RPMI7951 (cell line): ENCODE data around the gene CHST6. TPM values are rescaled to one million over a fixed set of nuclear protein-coding genes. Genes with fewer than 3 reads are reported as not detected.
"Not testable (repeated sequence)": the region's sequence is repeated elsewhere in the genome, so short reads cannot be mapped to it uniquely, and the experiment has no call there.

Source experiments
- DNase-seq: peaks from one replicate; pipeline ENCODE4 v3.0.0-alpha.2; 2012; ENCODE audit warnings: low read depth
- total RNA-seq: library from RNA; depleted of rRNA; stranded (reverse); fragments of >200 nt; shearing (Covaris generic); gene quantifications from 2 replicates; pipeline ENCODE4 v1.2.3, GENCODE V29; 2014; rRNA removed

The CHST6 gene
- 0.96 and 1.3 TPM in 2 replicates for total RNA-seq

DNA sequence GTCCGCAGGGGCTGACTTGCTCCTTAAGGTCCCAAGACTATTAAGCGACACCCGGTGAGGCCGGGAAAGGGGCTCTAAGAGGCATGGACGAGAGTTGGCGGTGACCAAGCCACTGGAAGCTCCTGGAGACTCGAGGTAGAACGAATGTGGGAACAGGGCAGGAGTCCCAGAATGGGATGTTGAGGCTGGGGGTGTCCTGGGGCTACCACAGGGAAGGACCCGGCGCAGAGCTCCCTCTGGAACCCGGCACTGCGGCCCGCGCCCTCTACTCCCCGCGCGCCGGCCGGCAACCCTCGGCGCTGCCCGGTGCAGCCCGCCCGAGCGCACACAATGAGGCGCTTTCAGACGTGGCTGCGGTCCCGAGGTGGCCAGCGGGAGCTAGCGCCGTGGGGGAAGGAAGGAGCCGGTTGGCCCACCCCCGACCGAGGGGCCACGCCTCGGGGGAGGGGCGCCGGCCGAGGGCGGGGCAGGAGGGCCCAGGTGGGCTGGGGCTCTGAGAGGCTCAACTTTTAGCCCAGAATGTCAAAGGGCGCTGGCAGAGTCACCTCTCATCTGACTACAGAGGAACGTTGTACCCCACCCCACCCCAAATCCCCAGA, at the start of gene CHST6:
CHST6 (minus strand) TSS at position 366 of the 599 bp plus-strand sequence. CDS start 15,613 bp downstream, outside the sequence.
- DNase-seq, result peak; percentile 59

DNA sequence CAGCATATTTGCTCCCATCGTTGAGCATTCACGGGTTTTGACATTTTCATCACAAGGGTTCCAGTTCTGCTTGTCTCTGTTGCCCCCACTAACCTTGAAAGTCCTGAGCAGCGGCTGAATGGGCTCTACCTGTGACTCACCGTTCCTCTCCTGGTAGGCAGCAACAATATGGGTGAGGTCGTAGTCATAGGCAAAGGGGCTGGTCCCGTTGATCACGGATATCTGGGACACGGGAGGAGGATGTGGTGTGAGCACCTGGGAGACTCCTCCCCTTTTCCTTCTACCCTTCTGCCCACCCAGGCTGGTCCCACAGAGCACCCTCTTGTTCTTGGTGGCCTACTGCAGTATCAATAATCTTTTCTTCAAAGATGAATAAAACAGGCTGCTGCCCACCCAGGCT, 47.2 kb upstream of the CHST6 start:
- DNase-seq, result not testable (repeated sequence)

DNA sequence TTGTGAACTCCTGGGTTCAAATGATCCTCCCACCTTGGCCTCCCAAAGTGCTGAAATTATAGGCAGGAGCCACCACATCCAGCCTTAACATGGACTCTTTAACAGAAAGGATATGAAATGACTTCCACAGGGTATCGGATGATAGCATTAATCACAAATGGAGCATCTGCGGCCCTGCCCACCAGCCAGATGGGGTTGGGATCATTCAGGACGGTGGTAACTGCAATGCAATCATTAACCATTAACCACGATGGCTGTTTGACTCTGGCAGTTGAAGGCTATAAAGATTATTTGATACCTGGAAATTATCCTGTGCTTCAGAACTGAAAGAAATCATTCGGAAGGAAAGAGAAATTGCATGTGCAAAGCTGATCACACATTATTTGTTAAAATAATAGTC, 46.0 kb upstream of the CHST6 start:
- no peak for DNase-seq

DNA sequence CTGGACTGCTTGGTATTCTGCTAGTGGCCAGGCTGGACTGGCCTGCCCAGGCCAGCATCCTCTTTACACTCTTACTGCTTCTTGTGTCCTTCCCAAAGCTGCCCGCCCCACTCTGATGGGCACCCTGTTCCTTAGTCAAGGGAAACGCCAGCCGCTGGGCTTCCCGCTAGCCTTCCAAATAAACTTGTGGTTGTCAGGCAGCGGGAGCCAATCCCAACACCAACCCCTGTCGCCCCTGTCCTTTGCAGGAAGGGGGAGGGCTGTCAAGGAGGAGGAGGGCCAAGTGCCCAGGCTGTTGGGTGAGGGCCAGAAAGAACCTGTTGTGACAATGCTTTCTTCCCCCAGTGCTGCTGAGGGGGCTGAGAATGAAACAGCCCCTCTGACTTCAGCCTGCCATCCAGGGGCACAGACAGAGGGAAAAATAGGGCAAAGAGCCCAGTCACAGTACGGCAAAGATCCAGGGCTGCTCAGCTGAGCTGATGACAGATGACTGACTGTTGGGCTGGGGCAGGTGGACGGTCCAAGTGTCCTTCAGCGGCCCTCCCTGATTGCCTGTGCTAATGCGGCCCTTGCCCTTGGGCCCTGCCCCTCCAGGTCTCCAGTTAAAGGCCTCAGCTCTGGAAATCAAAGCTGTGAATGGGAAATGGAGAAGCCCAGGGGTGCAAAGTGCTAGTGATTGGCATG, 43.8 kb upstream of the CHST6 start:
- DNase-seq, result not testable (repeated sequence)

DNA sequence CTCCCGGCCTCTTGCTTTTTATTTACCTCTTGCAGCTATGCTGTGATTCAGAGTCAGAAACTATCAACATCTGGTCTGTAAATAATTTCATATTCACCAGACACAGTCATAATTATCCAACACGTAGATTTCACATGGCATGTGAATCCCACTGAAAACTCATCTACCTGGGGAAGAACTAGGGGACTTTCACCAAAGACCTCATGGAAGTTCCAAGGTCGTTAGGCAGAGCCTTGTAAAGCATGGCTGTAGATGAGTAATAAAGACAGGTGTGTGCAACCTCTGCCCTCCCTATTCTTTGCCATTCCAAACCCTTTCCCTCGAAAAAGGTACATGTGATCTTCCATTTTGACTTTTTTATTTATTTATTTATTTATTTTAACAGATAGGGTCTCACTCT, 42.5 kb upstream of the CHST6 start:
- DNase-seq, result no peak

DNA sequence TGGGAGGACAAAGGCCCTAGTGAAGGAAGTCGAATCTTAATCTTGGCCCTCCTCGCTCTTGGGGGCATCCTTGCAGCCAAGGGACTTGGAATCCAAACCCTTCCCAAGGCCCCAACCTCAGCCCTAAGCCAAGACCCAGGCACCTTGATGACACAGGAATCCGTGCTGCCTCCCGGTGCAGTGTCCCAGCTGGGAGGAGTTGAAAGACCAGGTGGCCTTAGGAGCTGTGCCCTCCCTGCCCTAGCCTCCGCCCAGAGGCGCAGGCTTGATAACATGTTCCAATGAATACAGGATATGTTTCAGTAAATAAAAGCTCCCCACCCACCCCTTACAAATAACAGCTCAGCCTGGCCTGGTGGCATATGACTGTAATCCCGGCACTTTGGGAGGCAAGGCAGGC, 40.7 kb upstream of the CHST6 start, which contains the start of gene CHST5:
CHST5 (minus strand) TSS at position 208 of the 400 bp plus-strand sequence. CDS start 5,724 bp downstream, outside the sequence.
- no peak for DNase-seq

DNA sequence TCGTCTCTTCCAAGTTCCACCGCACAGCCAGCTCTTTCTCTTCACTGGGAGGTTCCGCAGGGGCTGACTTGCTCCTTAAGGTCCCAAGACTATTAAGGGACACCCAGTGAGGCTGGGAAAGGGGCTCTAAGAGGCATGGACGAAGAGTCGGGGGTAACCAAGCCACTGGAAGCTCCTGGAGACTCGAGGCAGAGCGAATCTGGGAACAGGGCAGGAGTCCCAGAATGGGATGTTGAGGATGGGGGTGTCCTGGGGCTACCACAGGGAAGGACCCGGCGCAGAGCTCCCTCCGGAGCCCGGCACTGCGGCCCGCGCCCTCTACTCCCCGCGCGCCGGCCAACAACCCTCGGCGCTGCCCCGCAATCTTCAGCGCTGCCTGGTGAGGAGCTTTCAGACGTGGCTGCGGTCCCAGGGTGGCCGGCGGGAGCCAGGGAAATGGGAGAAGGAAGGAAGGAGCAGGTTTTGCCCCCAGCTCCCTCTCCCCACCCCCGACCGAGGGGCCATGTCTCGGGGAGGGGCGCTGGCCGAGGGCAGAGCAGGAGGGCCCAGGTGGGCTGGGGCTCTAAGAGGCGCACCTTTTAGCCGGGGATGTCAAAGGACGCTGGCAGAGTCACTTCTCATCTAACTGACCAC, 40.1 kb upstream of the CHST6 start:
- no peak for DNase-seq

DNA sequence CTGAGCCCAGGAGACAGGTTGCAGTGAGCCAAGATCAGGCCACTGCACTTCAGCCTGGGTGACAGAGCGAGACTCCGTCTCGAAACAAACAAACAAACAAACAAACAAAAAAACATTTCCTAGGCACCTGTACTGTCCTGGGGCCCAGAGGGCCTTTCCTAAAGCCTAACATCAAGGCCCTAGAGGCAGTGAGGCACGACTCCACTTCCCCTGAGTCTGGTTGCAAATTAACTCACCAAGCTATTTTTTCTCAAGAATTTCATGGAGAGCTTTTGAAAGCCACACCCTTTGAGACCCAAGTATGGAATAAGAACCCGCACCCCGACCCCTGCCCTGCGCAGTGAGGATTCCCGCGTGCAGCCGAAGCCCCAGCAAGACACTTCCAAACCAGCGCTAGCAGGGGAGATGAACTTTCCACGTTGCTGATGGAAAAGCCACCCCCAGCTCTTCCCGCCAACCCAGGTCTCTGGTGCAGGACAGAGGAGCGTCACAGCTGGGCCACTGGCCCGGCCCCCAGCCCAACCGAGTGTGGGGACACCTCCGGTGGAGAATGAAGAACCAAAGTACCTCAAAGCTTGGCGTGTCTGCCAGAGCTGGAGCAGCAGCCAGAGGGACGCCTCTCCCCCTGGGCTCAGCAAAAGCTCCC, 39.4 kb upstream of the CHST6 start:
- DNase-seq, result no peak

DNA sequence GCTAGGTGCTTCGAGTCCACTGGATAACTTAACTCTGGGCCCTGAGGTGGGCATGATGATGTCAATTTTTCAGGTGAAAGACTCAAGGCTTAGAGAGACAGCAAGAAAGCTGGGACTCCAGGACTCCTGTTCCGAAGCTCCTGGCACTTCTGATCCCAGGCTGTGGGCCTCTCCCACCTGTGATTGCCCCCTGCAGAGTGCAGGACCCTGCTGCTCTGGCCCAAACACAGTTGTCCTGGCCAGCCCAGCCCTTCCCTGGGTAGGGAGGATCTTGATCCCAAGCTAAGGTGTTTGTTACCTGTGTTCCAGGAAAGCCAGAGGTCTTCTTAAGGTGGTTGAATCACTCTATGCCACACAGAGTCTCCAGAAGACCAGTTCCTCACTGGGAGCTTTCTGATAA, 37.5 kb upstream of the CHST6 start:
- no peak for DNase-seq

DNA sequence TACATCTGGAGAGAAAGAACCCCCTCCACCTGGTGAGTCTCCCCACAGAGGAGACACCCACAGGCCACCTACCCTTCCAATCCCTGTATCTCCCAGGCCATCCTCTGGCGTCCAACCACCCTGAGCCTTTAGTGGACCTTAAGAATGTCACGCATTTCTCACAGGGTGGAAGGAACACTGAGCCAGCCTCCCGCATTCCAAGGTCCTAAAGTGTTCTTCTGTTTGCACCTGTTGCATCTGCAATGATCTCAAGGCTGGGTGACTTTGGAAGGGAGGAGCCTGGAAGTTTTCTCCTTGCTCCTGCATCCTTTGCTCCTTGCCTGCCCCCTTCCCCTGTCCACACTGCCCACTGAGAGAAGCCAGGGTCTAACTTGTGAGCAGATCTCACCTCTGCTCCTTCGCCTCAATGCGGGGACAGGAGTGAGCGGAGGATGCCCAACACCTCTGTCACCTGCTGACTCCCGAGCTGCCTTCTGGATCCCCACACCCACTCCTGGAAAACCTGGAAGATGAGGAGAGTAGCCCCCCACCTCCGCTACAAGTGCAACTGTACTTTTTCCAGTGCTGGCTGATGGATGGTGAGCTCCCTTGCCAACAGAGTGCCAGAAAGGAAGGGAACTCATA, 37.0 kb upstream of the CHST6 start:
- DNase-seq, result no peak

DNA sequence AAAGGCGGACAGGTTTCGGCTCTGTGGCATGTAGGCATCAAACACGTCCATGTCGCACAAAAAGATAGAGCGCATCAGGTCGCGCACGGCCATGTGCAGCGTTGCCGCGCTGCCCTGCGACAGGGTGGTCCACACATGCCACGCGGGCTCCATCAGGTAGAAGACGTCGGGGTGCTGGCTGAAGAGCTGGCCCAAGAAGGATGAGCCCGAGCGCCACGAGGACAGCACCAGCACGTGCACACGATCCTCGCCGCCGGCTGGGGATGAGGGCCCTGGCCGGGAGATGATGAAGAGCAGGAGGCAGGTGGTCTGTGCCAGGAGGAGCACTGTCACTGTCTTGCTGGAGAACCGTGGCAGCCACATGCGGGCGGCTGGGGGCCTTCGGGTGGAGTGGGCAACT, 34.7 kb upstream of the CHST6 start:
- DNase-seq, result no peak

DNA sequence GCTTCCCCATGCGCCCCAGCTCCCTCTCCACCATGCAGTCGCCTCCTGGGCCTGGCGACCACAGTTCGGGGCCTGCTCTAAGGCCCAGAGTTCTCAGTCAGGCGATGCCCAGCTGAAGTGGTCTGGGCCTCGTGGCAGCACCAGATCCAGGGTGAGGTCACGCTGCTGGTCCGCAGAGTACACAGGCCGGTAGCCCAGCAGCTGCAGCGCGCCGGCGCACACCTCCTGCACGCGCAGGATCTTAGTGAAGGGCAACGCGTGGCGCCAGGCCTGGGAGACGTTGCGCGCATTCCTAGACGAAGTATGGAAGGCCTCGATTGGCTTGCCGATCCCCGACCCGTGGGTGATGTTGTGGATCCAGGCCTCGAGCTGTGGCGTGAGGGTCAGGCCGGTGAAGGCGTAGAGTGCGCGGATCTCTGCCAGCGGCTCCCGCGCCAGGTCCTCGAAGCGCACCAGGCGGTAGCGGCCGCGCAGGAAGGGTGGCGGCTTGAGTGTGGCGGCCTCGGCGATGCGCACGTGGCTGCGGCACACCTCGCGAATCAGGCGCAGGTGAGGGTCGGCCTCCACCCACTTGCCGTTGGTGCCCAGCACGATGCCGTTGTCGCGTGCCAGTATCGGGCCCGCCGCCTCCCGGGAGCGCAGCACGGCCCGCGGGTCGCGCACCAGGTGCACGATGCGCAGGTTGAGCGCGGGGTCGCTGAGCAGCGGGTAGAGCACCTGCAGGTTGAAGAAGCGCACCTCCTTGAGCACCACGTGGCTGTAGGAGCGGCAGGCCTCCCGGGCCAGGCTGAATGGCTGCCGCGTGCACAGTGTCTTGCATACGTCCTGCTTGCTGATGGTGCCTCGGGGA, 34.0 kb upstream of the CHST6 start:
- DNase-seq, result no peak

DNA sequence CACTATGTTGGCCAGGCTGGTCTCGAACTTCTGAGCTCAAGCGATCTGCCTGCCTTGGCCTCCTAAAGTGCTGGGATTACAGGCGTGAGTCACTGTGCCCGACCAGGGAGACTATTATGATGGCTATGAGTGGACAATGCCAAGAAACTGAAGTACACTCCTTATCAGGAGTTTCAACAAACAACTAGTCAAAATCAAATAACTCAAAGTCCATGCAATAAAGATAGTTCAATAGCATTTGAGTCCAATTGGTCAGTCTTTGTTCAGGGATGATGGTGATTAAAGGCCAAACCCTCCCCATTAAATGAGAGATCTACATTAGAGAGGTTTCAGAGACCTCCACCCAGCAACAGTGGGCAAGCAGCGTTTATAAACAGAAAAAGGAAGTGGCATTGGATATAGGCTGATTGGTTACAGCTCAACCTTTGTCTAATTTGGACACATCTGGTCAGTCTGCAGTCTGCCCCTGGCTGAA, 32.6 kb upstream of the CHST6 start:
- DNase-seq, result no peak

DNA sequence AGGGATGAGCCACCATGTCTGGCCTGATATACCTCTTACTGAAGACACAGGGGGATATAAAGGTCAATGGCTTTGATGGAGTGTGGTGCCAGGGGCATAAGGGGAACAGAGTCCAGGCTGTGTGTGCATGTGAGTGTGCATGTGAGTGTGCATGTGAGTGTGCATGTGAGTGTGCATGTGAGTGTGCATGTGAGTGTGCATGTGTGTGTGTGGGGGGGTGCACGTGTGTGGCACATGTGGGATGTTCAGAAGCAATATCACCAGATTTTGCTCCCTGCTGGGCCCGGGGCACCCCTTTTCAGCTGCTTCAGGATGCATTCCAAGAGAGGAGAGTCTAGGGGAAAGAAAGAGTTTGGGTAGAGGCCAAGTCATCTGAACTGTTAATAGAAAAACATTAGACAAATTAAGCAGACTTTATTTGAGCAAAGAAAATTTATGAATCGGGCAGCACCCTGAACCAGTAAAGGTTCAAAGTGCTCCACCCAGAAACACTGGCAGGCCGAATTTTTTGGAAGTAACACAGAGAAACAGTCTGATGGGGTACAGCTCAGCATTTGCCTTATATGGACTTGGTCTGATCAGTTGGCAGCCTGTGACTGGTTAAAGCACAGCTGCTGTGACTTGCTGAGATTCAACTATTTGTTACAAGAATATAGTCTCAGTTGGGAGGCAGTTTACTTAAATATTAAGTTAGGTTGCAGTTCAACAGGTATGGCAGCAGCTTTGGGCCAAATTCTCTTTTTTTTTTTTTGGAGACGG, 31.0 kb upstream of the CHST6 start:
- DNase-seq, result peak; percentile 3

DNA sequence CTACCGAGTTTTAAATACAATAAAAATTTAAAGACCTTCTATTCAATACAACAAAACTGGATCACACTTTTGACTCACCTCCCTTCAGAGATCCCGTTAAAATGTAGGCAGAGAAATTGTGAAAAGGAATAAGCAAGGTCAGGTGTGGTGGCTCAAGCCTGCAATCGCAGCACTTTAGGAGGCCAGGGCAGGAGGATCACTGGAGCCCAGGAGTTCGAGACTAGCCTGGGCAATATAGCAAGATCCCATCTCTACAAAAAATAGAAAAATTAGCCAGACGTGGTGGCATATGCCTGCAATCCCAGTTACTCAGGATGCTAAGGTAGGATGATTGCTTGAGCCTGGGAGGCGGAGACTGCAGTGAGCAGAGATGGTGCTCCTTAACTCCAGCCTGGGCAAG, 23.9 kb upstream of the CHST6 start:
- DNase-seq, result no peak

DNA sequence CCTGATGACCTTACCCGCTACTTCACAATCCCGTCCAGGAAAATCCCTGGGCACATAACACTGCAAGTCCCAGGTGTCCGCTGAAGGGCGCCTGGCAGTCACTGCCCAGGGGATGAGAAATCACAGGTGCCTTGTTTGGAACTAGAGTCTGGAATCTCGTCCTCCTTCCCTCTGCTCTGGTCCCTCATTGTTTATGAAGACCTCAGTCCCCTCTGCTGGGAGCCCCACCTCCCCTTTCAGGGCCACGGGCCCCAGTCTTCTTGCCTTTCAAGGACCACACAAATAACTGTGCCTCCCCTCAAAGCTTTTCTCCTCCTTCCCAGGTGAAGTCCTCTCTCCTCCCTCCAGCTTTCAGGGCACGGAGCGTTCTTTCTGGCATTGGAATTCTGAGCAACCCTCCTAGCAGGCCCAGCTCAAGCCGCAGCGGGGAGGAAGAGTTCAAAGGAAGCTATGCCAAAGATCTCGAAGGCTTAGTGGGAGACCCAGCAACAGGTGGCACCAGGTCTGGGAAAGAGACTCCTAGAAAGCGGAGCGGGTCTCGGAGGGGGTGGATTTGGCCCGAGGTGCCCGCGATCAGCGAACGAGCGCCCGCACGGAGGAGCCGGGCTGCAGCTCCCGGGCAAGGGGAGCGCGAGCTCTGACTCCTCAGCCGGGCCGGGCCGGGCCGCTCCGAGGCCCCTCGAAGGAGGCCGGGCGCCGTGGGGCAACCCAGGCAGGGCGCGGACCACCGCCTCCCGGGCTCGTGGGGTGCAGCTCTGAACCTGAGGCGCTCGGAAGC, 21.1 kb upstream of the CHST6 start:
- DNase-seq, result peak; percentile 8

DNA sequence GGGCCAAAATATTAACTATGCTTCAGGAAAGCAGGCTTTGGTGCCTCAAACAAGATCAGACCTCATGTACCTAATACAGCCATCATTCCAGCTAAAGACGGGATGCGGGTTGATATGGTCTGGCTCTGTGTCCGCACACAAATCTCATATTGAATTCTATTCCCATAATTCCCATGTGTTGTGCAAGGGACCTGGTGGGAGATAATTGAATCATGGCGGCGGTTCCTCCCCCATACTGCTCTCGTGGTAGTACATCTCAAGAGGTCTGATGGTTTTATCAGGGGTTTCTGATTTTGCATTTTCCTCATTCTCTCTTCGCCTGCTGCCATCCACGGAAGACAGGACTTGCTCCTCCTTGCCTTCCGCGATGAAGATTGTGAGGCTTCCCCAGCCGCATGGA, 19.1 kb upstream of the CHST6 start:
- no peak for DNase-seq

DNA sequence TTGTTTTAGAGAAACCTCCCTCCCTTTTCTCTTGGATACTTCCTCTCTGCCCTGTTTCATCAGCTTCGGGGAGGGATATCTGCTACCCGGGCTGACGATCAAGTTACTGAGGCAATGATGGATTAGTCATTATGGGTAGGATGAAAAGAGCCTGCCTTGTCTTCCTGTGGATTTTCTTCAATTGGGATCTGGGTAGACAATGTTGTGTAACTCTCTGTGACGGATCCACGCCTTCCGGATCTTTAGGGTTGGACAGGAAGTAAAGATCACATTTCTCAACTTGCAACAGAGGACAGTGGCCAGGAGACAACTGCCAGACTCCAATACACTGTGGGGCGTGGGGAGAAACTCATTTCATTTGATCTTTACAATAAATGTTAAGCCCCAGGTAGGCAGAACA, 11.3 kb upstream of the CHST6 start:
- DNase-seq, result peak; percentile 87

DNA sequence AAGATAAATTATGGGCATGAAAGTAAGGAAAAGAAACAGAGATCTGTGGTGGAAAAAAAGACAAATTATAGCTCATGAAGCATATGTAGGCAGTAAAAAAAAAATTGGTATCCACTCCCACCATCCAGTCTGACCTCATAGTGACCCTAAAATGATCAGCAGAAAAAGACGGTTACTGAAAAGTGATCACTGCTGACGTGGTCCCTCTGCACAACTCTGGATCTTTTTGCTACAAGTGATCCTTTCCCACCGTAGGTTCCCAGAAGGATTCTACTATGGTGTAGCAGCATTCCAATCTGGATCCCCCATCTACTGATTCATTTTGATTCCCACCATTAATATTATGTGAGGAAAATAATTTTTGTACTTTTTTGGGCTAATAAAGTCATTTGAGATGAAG, 10.9 kb upstream of the CHST6 start:
- no peak for DNase-seq
